ENCODE data around the gene RRAS2.
"Not testable (repeated sequence)": the region's sequence is repeated elsewhere in the genome, so short reads cannot be mapped to it uniquely, and the experiment has no call there.

RRAS2 gene

GRCh38 chr11:14356342-14356741, 2.6 kb downstream of the RRAS2 start:
- H3K4me3 ChIP-seq (ENCODE audit: low read depth, low read length), result no peak overlapping the region
- in situ Hi-C loops (cut with HindIII; ENCODE audit: low sequenced_read_pairs), result no loop called here
- TF ChIP-seq CTCF (IDR thresholded peaks at IDR 0.05; ENCODE audit: low read depth, low read length, missing control alignments), result no peak

GRCh38 chr11:14354604-14355003, 4.4 kb downstream of the RRAS2 start:
- not testable (repeated sequence) for DNase-seq (ENCODE audit: low read depth); H3K4me3 ChIP-seq (ENCODE audit: low read depth, low read length)
- in situ Hi-C loops (cut with HindIII; ENCODE audit: low sequenced_read_pairs), result loop anchor here (5.0 kb wide), 1 partner anchor 62 kb away; no protein-coding TSS in a partner anchor

More at GRCh38 chr11:14356342-14356741, 2.6 kb downstream of the RRAS2 start:
- no peak for DNase-seq (ENCODE audit: low read depth)

- in situ Hi-C loops (cut with HindIII; ENCODE audit: low sequenced_read_pairs), result loop anchor here (5.0 kb wide), 1 partner anchor 58 kb away; no protein-coding TSS in a partner anchor
- DNase-seq (ENCODE audit: low read depth), result no peak
- no peak for TF ChIP-seq CTCF (IDR thresholded peaks at IDR 0.05; ENCODE audit: low read depth, low read length, missing control alignments)
- no peak overlapping the region for H3K4me3 ChIP-seq (ENCODE audit: low read depth, low read length)
These were observed 8.2 kb downstream of the RRAS2 start for GRCh38 chr11:14350716-14351238.

GRCh38 chr11:14350215-14350614, 8.8 kb downstream of the RRAS2 start:
- in situ Hi-C loops (cut with HindIII; ENCODE audit: low sequenced_read_pairs), result loop anchor here (5.0 kb wide), 1 partner anchor 58 kb away; no protein-coding TSS in a partner anchor
- no peak for TF ChIP-seq CTCF (IDR thresholded peaks at IDR 0.05; ENCODE audit: low read depth, low read length, missing control alignments)
- no peak overlapping the region for H3K4me3 ChIP-seq (ENCODE audit: low read depth, low read length)
- DNase-seq (ENCODE audit: low read depth), result no peak

GRCh38 chr11:14347991-14348390, 11.0 kb downstream of the RRAS2 start:
- in situ Hi-C loops (cut with HindIII; ENCODE audit: low sequenced_read_pairs), result no loop called here
- H3K4me3 ChIP-seq (ENCODE audit: low read depth, low read length), result no peak overlapping the region
- DNase-seq (ENCODE audit: low read depth), result no peak
- TF ChIP-seq CTCF (IDR thresholded peaks at IDR 0.05; ENCODE audit: low read depth, low read length, missing control alignments), result no peak

- DNase-seq (ENCODE audit: low read depth), result no peak
- H3K4me3 ChIP-seq (ENCODE audit: low read depth, low read length), result no peak overlapping the region
- in situ Hi-C loops (cut with HindIII; ENCODE audit: low sequenced_read_pairs), result no loop called here
- TF ChIP-seq CTCF (IDR thresholded peaks at IDR 0.05; ENCODE audit: low read depth, low read length, missing control alignments), result no peak
These were observed 11.5 kb downstream of the RRAS2 start for GRCh38 chr11:14347494-14347893.

- in situ Hi-C loops (cut with HindIII; ENCODE audit: low sequenced_read_pairs), result no loop called here
- no peak for TF ChIP-seq CTCF (IDR thresholded peaks at IDR 0.05; ENCODE audit: low read depth, low read length, missing control alignments)
- no peak overlapping the region for H3K4me3 ChIP-seq (ENCODE audit: low read depth, low read length)
- no peak for DNase-seq (ENCODE audit: low read depth)
These were observed 12.6 kb downstream of the RRAS2 start for GRCh38 chr11:14346303-14346955.
